HepG2 (cell line): Measurements from ENCODE around the gene MLLT11. TPM values are rescaled to one million over a fixed set of nuclear protein-coding genes. Genes with fewer than 3 reads are reported as not detected.

Experiments used
- AGO2 ChIP-seq: fragments of 200-400 bp; formaldehyde crosslinking; optimal IDR thresholded peaks from 2 replicates; pipeline ENCODE3; 2017; ENCODE audit warnings: mild to moderate bottlenecking, low read depth, low read length, moderate library complexity
- ARID4A ChIP-seq: sonication (generic); formaldehyde crosslinking; IDR thresholded peaks from 2 replicates; pipeline ENCODE4 v1.5.0; 2020; ENCODE audit warnings: mild to moderate bottlenecking, missing genetic modification reagents, borderline replicate concordance
- ASH2L ChIP-seq: fragments of 300-600, 200-600 bp; sonication (generic); IDR thresholded peaks from 2 replicates; pipeline ENCODE4 v1.7.0; 2017; ENCODE audit warnings: low read depth, mild to moderate bottlenecking, moderate library complexity, mixed read lengths, low read length; ENCODE audit not compliant: insufficient read length
- ATAD3A ChIP-seq: sonication (generic); formaldehyde crosslinking; IDR thresholded peaks from 2 replicates; pipeline ENCODE4 v1.4.0; 2020; ENCODE audit warnings: missing genetic modification reagents
- BRF2 ChIP-seq: sonication (generic); formaldehyde crosslinking; IDR thresholded peaks from 2 replicates; pipeline ENCODE4 v1.8.1; 2022; ENCODE audit warnings: mild to moderate bottlenecking, missing genetic modification reagents
- CREBL2 ChIP-seq: sonication (generic); formaldehyde crosslinking; IDR thresholded peaks from 2 replicates; pipeline ENCODE4 v1.8.1; 2023; ENCODE audit warnings: missing genetic modification reagents, mild to moderate bottlenecking, borderline replicate concordance
- FLYWCH1 ChIP-seq: sonication (generic); formaldehyde crosslinking; IDR thresholded peaks from 2 replicates; pipeline ENCODE4 v1.8.1; 2023; ENCODE audit warnings: mild to moderate bottlenecking, missing genetic modification reagents
- KLF11 ChIP-seq: IDR thresholded peaks from 2 replicates; pipeline ENCODE4 v1.6.1; 2016; ENCODE audit warnings: missing compliant biosample characterization
- PATZ1 ChIP-seq: sonication (generic); formaldehyde crosslinking; IDR thresholded peaks from 2 replicates; pipeline ENCODE4 v1.4.0; 2020; ENCODE audit warnings: missing genetic modification reagents
- PREB ChIP-seq: sonication (generic); formaldehyde crosslinking; IDR thresholded peaks from 2 replicates; pipeline ENCODE4 v1.4.0; 2020; ENCODE audit warnings: missing genetic modification reagents
- SNAPC2 ChIP-seq: sonication (generic); formaldehyde crosslinking; IDR thresholded peaks from 2 replicates; pipeline ENCODE4 v1.8.1; 2022; ENCODE audit warnings: mild to moderate bottlenecking, missing genetic modification reagents
- TOE1 ChIP-seq: sonication (generic); formaldehyde crosslinking; IDR thresholded peaks from 2 replicates; pipeline ENCODE4 v1.4.0; 2020; ENCODE audit warnings: mild to moderate bottlenecking, missing genetic modification reagents
- ZNF225 ChIP-seq: sonication (generic); formaldehyde crosslinking; IDR thresholded peaks from 2 replicates; pipeline ENCODE4 v1.4.0; 2020; ENCODE audit warnings: mild to moderate bottlenecking, missing genetic modification reagents
- ZNF292 ChIP-seq: sonication (generic); formaldehyde crosslinking; IDR thresholded peaks from 2 replicates; pipeline ENCODE4 v1.8.1; 2022; ENCODE audit warnings: mild to moderate bottlenecking, low read depth, missing genetic modification reagents, borderline replicate concordance
- ZNF496 ChIP-seq: sonication (generic); formaldehyde crosslinking; IDR thresholded peaks from 2 replicates; pipeline ENCODE4 v1.8.1; 2023; ENCODE audit warnings: mild to moderate bottlenecking, moderate library complexity, missing genetic modification reagents; ENCODE audit not compliant: insufficient replicate concordance
- ZNF570 ChIP-seq: sonication (generic); formaldehyde crosslinking; IDR thresholded peaks from 2 replicates; pipeline ENCODE4 v1.4.0; 2020; ENCODE audit warnings: mild to moderate bottlenecking, missing genetic modification reagents, borderline replicate concordance
- ZNF709 ChIP-seq: sonication (generic); formaldehyde crosslinking; IDR thresholded peaks from 2 replicates; pipeline ENCODE4 v1.5.0; 2020; ENCODE audit warnings: mild to moderate bottlenecking, missing genetic modification reagents
- ZNF713 ChIP-seq: sonication (generic); formaldehyde crosslinking; IDR thresholded peaks from 2 replicates; pipeline ENCODE4 v1.4.0; 2020; ENCODE audit warnings: mild to moderate bottlenecking, missing genetic modification reagents
- ZZZ3 ChIP-seq: sonication (generic); formaldehyde crosslinking; IDR thresholded peaks from 2 replicates; pipeline ENCODE4 v1.4.0; 2020; ENCODE audit warnings: missing genetic modification reagents, mild to moderate bottlenecking, borderline replicate concordance
- polyA plus RNA-seq, 8 experiments: library from polyadenylated mRNA; depleted of rRNA in 3 of 8; stranded (reverse) in 7 of 8; unstranded in 1 of 8; fragments of >200 nt; fragmentation: Illumina TruSeq in 4 of 8; extraction: Trizol in 4 of 8; gene quantifications; 2 replicates each; pipeline versions ENCODE4 v1.2.1 to v1.2.3, GENCODE V29; 2011 to 2016; ENCODE audit warnings: low read depth in 4 of 8, missing spikeins in 1 of 8, mixed read lengths in 1 of 8; ENCODE audit not compliant: insufficient read depth in 1 of 8
- total RNA-seq, 5 experiments: library from RNA; depleted of rRNA; stranded (reverse); fragments of >200 nt; fragmentation: Illumina TruSeq; extraction: Trizol; gene quantifications; 2 replicates each; pipeline ENCODE4 v1.2.3, GENCODE V29; 2016; ENCODE audit warnings: low read depth in 1 of 5

The MLLT11 gene
- total and polyA plus RNA-seq, 2 of the 13 experiments (the other 11 are each of a cell fraction or from before 2014, with no cell fraction given), result 0.21 to 0.22 TPM

GRCh38 chr1:151059109-151060006 is 839 bp upstream of the MLLT11 start, which contains the start of gene CDC42SE1 (continued):
- TF ChIP-seq PREB (no peak), ASH2L (peak; percentile 78), ARID4A (CRISPR knock-in tag) (peak; percentile 80; the same call in 1 of the 2 replicates), AGO2 (peak; percentile 64), SNAPC2 (CRISPR knock-in tag) (no peak), ZNF496 (no peak), BRF2 (CRISPR knock-in tag) (no peak), ZNF225 (CRISPR knock-in tag) (peak; percentile 74; the same call in 1 of the 2 replicates), KLF11 (peak; percentile 58; the same call in 1 of the 2 replicates), TOE1 (no peak), ZNF292 (0 out of 2 replicates have a peak, but pooled peaks have one; percentile 38), ZZZ3 (CRISPR knock-in tag) (no peak), CREBL2 (CRISPR knock-in tag) (no peak), ZNF570 (peak; percentile 10; the same call in 1 of the 2 replicates), PATZ1 (CRISPR knock-in tag) (peak; percentile 87), ZNF713 (CRISPR knock-in tag) (peak; percentile 84; the same call in 1 of the 2 replicates), ATAD3A (CRISPR knock-in tag) (no peak), ZNF709 (CRISPR knock-in tag) (peak; percentile 65; the same call in 1 of the 2 replicates), FLYWCH1 (CRISPR knock-in tag) (no peak)
